DND-41 (cell line): ENCODE measurements around the gene TLX1.

Experiments
- ATAC-seq: fragments of 200-7000 bp; cut with Tn5 transposase; 3 replicates; pipeline ENCODE4 v1.9.1; 2021; ENCODE audit warnings: low read depth; ENCODE audit not compliant: insufficient read depth
- DNase-seq: peaks from one replicate; pipeline ENCODE4 v3.0.0-alpha.2; 2020
- H2AFZ ChIP-seq: 2 replicates; pipeline ENCODE4 v1.6.0; 2012; ENCODE audit warnings: low read depth, low read length
- H3K27ac ChIP-seq: 2 replicates; pipeline ENCODE4 v1.5.1; 2012; ENCODE audit warnings: low read length, inconsistent platforms
- H3K27me3 ChIP-seq: fragments of 200-600 bp; sonication (generic); 2 replicates; pipeline ENCODE4 v1.6.0; 2012; ENCODE audit warnings: low read length, mild to moderate bottlenecking, inconsistent platforms; ENCODE audit not compliant: insufficient read depth, poor library complexity
- H3K36me3 ChIP-seq: 2 replicates; pipeline ENCODE4 v1.5.1; 2012; ENCODE audit warnings: low read length, inconsistent platforms; ENCODE audit not compliant: insufficient read depth
- H3K4me1 ChIP-seq: 2 replicates; pipeline ENCODE4 v1.5.1; 2012; ENCODE audit warnings: mild to moderate bottlenecking, low read length; ENCODE audit not compliant: insufficient read depth
- H3K4me2 ChIP-seq: 2 replicates; pipeline ENCODE4 v1.6.0; 2012; ENCODE audit warnings: mild to moderate bottlenecking, moderate library complexity, low read length, inconsistent platforms; ENCODE audit not compliant: insufficient read depth
- H3K4me3 ChIP-seq, 2 experiments: fragments of 200-600 bp in 1 of 2; shearing (Covaris generic) in 1 of 2; 2 replicates each; pipeline ENCODE4 v1.5.1; 2012 to 2016; ENCODE audit warnings: inconsistent platforms in 2 of 2, low read length in 2 of 2, mild to moderate bottlenecking in 2 of 2, low read depth in 1 of 2, moderate library complexity in 1 of 2
- H3K79me2 ChIP-seq: 2 replicates; pipeline ENCODE4 v1.6.0; 2012; ENCODE audit warnings: low read length, inconsistent platforms; ENCODE audit not compliant: insufficient read depth
- H3K9ac ChIP-seq: 2 replicates; pipeline ENCODE4 v1.6.0; 2012; ENCODE audit warnings: low read depth, mild to moderate bottlenecking, inconsistent platforms, low read length, moderate library complexity
- H3K9me3 ChIP-seq: 2 replicates; pipeline ENCODE4 v1.5.1; 2012; ENCODE audit warnings: low read length, moderate library complexity, mild to moderate bottlenecking, inconsistent platforms; ENCODE audit not compliant: insufficient read depth, severe bottlenecking
- H4K20me1 ChIP-seq: 2 replicates; pipeline ENCODE4 v1.6.0; 2012; ENCODE audit warnings: low read length; ENCODE audit not compliant: insufficient read depth
- EZH2 ChIP-seq: IDR thresholded peaks from 3 replicates; pipeline ENCODE4 v1.6.1; 2012; ENCODE audit warnings: borderline replicate concordance, low read depth, mild to moderate bottlenecking, moderate library complexity, low read length, inconsistent platforms; ENCODE audit not compliant: severe bottlenecking
- TF ChIP-seq, protein P1 (sequence below): IDR thresholded peaks from 2 replicates; pipeline ENCODE4 v1.5.1; 2012; ENCODE audit warnings: borderline replicate concordance, low read length, moderate library complexity, mild to moderate bottlenecking; ENCODE audit not compliant: poor library complexity, severe bottlenecking; ENCODE audit errors: extremely low read depth

Gene TLX1

DNA sequence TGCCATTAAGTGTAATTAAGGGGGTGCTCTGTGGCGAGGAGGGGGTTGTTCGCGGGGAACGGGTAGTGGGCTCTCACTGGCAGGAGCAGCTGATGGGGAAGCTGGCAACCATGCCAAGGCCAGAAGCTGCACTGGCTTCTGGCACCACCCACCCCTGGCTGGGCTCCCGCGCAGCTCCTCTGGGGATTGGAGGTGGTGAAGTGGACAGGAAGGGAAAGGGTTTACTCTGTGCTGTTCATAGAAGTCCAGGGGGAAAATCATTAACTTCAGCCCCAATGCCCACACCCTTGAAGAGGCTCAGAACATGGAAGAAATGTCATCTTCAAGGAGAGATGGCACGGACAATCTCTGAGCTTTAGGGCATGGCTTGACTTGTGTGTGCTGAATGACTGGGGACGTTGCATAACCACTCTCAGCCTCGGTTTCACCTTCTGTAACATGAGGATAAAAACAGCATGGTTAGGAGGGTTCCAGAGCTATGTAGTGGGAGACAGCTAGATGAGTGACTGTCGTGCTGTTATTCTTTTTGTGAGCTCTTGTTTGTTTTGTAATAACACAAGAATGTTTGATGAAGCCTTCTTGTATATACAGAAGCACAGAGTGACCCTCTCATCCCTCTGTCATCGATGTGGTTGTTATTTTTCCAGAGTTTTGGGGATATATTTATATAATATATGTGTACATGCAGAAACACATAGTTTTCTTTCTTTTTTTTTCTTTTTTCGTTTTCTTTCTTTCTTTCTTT lies 39.4 kb upstream of the TLX1 start:
- H3K27ac ChIP-seq: no peak overlapping the region
- no peak for DNase-seq
- H3K27me3 ChIP-seq: peaks cover 6% of the 10 kb centered on the region
- TF ChIP-seq EZH2: no peak
- TF ChIP-seq, protein P1, sequence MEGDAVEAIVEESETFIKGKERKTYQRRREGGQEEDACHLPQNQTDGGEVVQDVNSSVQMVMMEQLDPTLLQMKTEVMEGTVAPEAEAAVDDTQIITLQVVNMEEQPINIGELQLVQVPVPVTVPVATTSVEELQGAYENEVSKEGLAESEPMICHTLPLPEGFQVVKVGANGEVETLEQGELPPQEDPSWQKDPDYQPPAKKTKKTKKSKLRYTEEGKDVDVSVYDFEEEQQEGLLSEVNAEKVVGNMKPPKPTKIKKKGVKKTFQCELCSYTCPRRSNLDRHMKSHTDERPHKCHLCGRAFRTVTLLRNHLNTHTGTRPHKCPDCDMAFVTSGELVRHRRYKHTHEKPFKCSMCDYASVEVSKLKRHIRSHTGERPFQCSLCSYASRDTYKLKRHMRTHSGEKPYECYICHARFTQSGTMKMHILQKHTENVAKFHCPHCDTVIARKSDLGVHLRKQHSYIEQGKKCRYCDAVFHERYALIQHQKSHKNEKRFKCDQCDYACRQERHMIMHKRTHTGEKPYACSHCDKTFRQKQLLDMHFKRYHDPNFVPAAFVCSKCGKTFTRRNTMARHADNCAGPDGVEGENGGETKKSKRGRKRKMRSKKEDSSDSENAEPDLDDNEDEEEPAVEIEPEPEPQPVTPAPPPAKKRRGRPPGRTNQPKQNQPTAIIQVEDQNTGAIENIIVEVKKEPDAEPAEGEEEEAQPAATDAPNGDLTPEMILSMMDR: no peak
- H2AFZ ChIP-seq: no peak overlapping the region
- no peaks in the 10 kb centered on the region for H3K36me3 ChIP-seq
- H3K9ac ChIP-seq: no peak overlapping the region
- no peaks in the 10 kb centered on the region for H3K4me1 ChIP-seq
- no peaks in the 10 kb centered on the region for H3K79me2 ChIP-seq
- no peak overlapping the region for H3K4me3 ChIP-seq
- no peaks in the 10 kb centered on the region for H3K9me3 ChIP-seq
- ATAC-seq: no peak
- H3K4me2 ChIP-seq: no peak overlapping the region
- H4K20me1 ChIP-seq: 0 out of 2 replicates have a peak, but pooled peaks cover 4% of the 10 kb centered on the region

DNA sequence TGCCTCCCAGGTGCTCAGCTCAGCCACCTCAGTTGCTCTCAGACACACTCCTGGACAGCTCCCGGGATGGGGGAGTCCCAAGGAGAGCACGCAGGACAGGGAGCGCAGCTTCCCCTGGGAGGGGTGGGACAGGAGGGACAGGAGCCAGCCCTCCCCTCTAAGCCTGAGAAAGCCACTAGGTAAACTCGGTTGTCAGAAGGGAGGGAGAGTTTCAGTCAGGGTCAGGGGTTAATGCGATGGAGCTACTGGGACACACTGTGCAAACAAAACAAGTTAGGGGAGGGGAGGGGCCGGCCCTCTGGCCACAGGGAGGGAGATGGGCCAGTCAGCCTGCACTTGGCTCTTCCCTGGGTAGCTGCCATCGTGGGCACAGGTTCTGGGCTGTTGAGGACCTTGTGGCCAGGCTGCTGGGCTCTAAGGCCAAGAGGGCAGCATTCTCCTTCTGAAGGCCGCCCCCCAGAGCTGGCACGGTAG lies 38.2 kb upstream of the TLX1 start:
- ATAC-seq (no peak), DNase-seq (no peak)
- Histone ChIP-seq H2AFZ (no peak overlapping the region), H3K27me3 (peaks cover 7% of the 10 kb centered on the region), H3K4me2 (no peak overlapping the region), H3K9me3 (no peaks in the 10 kb centered on the region), H3K79me2 (no peaks in the 10 kb centered on the region), H3K36me3 (no peaks in the 10 kb centered on the region), H3K4me1 (no peaks in the 10 kb centered on the region), H3K4me3 (no peak overlapping the region), H3K27ac (no peak overlapping the region), H4K20me1 (0 out of 2 replicates have a peak, but pooled peaks cover 4% of the 10 kb centered on the region), H3K9ac (no peak overlapping the region)
- TF ChIP-seq EZH2: no peak
- TF ChIP-seq, protein P1: no peak

DNA sequence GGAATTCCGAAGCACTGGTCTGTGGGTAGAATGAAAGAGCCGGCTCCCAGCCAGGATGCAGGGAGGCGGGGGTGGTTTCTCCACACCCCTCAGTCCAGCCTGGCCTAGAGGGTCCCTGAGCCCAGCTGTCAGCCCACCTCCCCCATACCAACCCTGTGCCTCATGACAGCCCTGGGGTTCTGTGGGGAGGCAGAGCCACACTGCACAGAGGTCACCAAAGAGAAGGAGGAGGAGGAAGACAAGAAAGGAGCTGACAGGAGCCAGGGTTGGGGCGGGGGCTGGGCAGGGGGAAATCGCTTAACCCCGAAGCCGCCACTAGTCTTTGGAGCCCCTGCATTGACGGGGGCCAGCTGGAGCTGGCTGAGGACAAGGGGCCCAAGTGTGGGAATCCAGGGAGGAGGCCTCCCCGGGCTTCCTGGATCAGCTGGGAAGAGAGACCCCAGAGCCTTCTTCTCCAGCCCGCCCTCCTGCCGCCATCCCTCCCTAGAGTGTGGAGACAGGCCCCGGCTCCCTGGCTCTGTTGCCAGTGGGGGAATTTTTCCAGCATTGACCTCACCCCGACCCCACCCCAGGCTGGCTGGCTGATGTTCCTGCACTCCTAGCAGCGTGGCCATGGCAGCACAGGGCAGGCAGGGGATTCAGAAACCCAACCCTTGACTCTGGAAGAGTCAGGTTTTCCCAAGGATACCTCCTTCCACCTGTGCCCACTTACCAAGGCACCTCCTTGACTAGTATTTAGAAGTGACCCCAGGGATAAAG lies 36.8 kb upstream of the TLX1 start:
- ATAC-seq (no peak), DNase-seq (no peak)
- H3K27ac ChIP-seq: no peak overlapping the region
- no peak for TF ChIP-seq EZH2
- TF ChIP-seq, protein P1: no peak
- H3K27me3 ChIP-seq: peaks cover 9% of the 10 kb centered on the region
- H3K4me2 ChIP-seq: no peak overlapping the region
- no peak overlapping the region for H2AFZ ChIP-seq
- H3K9me3 ChIP-seq: no peaks in the 10 kb centered on the region
- H3K36me3 ChIP-seq: no peaks in the 10 kb centered on the region
- no peaks in the 10 kb centered on the region for H3K4me1 ChIP-seq
- H4K20me1 ChIP-seq: 0 out of 2 replicates have a peak, but pooled peaks cover 4% of the 10 kb centered on the region
- no peaks in the 10 kb centered on the region for H3K79me2 ChIP-seq
- no peak overlapping the region for H3K9ac ChIP-seq
- no peak overlapping the region for H3K4me3 ChIP-seq
